Measurements from ENCODE around the gene MORC3. TPM values are rescaled to one million over a fixed set of nuclear protein-coding genes. Genes with fewer than 3 reads are reported as not detected.
"Not testable (repeated sequence)": the region's sequence is repeated elsewhere in the genome, so short reads cannot be mapped to it uniquely, and the experiment has no call there.

MORC3 gene
- total RNA-seq, 1 donor from 2014 or later, result 27.0 TPM

DNA sequence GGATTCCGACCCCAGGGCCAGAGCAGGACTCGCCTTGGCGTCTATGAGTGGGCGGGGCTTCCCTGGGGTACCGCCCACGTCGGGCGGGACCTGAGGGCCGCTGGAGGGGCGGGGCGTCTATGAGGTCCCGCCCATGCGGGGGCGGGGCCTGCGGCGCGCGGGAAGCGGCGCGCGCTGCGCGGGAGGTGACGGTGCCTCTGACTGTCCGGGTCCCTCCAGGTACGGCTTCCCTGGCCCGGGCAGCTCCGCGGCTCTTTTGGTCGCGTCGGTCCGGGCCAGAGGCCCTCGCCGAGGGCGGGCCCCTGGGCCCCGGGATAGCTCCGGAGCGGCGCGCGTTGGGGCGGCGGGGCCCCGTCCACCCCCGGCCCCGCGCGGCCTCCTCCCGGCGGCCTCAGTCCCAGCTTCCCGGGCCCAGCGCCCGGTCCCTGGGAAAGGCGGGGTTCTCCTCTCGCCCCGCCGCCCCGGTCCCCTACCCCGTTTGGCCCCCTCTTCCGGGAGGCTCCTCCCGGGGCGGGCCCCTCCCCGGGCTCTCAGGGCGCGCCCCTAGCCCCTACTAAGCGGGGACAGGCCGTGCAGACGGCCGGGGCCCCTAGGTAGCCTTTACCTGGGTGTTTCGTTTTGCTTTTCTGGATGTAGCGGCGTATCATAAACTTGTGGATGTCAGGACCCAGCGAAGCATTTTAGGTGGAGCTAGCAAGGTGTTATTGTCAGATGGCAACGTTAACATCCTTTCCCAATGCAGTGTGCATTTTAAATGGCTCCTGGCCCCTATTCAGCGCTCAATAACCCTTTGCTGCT is 65.4 kb downstream of the MORC3 start, which contains the start of gene CHAF1B:
Gene CHAF1B, plus strand, starts transcription at position 160 of the 798 bp plus-strand sequence. CDS start 745 bp downstream, outside the sequence.
- DNase-seq (ENCODE audit: low spot score), result peak; percentile 92

DNA sequence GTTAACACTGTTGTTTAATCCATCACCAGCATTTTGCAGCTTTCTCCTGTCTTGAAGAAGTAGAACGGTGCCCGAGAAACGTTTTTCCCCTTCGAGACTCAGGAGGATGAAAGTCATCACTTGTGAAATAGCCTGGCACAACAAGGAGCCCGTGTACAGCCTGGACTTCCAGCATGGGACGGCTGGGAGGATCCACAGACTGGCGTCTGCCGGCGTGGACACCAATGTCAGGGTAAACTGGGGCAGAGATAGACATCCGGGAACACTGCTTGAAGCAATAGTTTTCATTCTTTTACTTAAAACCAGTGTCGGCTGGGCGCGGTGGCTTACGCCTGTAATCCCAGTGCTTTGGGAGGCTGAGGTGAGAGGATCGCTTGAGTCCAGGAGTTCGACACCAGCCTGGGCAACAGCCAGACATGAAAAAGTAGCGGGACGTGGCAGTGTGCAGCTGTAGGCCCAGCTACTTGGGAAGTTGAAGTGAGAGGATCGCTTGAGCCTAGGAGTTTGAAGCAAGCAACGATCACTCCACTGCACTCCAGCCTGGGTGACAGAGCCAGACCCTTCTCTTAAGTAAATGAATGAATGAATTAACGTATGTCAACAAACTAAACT is 66.1 kb downstream of the MORC3 start:
- no peak for DNase-seq (ENCODE audit: low spot score)

DNA sequence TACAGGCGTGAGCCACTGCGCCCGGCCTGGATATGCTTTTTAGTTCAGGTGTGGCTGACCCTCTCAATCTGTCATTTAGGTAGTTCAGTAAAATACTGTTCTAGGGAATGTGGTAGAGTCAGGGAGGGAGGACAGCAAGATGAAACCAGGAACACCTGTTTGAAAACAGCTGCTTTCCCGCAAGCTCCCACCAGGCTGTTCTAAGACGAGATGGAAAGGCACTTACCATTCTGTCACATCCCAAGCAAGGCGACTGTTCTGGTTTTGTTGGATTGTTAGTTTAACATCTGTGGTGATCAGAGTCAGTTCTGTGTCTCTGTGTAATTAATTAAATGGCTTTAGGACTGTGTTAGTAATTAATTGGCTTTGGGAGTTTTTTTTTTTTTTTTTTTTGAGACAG is 68.1 kb downstream of the MORC3 start:
- DNase-seq (ENCODE audit: low spot score), result no peak

DNA sequence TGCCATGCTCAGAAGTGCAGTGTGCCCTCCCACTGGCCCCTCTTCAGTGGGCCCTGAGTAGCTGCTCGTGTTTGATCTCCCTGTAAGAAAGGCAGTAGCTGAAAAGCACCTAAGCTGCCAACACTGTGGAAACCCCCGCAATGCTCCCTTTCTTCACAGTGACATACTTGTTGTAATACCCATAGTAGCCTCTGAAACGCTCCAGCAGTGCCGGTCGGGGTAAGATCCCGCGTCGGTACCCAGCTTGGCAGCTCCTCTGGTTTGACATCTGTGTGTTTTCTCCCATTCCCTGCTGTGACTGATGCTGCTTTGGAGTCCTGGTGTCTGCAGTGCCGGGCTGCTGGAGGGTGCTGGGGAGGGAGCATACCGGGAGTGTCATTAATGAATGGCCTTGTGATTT is 68.8 kb downstream of the MORC3 start:
- DNase-seq (ENCODE audit: low spot score), result peak; percentile 82

DNA sequence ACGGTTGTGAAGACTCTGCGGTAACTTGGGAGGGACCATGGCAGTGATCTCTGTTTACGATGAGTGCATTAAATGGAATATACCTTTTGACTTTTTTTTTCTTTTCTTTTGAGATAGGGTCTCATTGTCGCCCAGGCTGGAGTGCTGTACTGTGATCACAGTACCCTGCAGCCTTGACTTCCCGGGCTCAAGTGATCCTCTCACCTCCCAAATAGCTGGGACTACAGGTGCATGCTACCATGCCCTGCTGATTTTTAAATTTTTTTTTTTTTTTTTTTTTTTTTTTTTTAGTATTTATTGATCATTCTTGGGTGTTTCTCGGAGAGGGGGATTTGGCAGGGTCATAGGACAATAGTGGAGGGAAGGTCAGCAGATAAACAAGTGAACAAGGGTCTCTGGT is 71.7 kb downstream of the MORC3 start:
- not testable (repeated sequence) for DNase-seq (ENCODE audit: low spot score)

DNA sequence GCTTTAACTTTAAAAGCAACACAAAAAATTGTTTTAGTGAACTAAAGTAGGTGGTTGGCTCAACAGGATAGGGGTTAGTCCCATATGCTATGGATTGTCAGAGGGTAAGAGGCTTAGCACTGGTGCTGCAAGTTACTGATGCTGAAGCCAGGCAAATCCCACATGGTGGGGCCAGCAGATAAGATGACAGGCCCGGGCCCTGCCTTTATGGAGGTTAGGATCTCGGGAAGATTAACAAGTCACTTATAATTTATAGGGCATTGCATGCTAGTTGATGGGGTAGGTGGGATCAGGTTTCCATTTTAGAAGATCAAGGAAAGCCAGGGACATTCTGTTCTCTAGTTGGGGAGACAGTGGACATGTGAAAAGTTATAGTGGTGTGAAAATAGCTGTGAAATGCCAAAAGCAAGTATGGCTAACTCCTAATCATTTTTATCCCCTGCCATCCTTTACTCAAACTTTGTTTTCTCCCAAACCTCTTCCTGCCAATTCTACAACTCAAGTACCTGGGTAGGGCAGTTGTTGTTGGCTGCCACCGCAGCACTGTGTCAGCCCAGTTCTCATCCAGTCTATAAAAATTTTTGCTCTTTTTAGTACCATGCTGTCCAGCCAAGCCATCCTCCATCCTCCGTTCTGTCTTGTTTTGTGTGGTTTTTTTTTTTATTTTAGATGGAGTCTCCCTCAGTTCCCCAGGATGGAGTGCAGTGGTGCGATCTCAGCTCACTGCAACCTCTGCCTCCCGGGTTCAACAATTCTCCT is 75.5 kb downstream of the MORC3 start:
- DNase-seq (ENCODE audit: low spot score), result peak; percentile 24

DNA sequence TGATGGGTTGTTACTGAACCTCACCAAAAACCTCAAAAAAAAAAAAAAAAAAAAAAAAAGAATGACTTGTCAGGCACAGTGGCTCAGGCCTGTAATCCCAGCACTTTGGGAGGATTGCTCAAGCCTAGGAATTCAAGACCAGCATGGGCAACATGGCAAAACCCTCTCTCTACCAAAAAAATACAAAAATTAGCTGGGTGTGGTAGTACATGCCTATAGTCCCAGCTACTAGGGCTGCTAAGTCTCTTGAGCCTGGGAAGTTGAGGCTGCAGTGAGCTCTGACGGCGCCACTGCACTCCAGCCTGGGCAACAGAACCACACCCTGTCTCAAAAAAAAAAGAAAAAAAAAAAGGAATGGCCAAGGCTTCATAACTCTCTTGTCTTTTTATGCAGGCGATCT is 76.3 kb downstream of the MORC3 start:
- DNase-seq (ENCODE audit: low spot score), result peak; percentile 20

DNA sequence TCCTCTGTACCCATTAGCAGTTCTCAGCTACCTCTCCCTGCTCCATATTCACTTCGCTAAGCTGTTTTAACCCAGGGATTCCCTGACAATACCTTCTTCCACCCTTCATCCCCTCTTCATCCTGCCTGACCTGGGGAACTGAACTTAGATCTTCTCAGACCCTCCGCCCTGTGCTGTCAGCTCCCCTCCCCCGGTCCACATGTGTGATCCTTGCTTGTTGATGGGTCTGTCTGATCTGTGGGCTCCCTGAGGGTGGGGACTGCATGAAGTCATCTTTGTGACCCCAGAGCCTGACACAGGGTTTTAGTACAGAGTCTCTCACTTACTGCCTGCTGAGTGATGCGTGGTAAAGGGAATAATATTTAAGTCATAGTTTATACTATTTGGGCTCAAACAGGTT is 77.0 kb downstream of the MORC3 start:
- DNase-seq (ENCODE audit: low spot score), result peak; percentile 47

DNA sequence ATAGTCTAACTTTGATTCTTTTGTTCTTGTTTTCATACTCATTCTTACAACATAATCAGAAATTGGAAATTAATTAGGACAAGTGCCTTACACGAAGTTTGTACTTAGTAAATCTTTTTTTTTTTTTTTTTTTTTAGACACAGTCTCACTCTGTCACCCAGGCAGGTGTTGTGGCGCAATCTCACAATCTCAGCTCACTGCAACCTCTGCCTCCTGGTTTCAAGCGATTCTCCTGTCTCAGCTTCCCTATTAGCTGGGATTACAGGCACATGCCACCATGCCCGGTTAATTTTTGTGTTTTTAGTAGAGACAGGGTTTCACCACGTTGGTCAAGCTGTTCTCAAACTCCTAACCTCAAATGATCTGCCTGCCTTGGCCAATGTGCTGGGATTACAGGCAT is 77.6 kb downstream of the MORC3 start:
- DNase-seq (ENCODE audit: low spot score), result peak; percentile 28

DNA sequence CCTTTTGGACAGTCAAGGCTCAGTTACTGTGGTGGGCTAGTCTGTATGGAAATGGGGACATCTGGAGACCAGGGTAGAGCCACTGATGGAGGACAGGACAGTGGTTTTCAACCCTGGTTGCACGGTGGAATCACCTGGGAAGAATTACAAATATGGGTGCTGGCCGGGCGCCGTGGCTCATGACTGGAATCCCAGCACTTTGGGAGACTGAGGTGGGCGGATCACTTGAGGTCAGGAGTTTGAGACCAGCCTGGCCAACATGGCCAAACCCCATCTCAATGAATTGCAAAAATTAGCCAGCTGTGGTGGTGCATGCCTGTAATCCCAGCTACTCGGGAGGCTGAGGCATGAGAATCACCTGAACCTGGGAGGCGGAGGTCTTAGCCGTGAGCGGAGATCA is 79.7 kb downstream of the MORC3 start:
- DNase-seq (ENCODE audit: low spot score), result peak; percentile 53

DNA sequence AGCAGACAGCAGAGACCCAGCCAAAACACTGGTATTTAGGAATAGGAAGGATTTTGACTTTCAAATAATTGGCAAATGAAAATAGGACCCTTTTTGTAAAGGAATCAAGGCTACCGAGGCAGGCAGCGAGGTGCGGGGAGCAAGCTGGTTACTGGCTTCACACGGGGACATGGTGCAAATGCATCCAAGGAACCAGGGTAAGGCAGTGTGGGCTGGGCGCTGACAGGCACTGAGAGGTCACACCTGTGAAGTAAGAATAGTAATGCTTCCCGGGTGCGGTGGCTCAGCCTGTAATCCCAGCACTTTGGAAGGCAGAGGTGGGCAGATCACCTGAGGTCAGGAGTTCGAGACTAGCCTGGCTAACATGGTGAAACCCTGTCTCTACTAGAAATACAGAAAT is 80.7 kb downstream of the MORC3 start:
- DNase-seq (ENCODE audit: low spot score), result peak; percentile 74

DNA sequence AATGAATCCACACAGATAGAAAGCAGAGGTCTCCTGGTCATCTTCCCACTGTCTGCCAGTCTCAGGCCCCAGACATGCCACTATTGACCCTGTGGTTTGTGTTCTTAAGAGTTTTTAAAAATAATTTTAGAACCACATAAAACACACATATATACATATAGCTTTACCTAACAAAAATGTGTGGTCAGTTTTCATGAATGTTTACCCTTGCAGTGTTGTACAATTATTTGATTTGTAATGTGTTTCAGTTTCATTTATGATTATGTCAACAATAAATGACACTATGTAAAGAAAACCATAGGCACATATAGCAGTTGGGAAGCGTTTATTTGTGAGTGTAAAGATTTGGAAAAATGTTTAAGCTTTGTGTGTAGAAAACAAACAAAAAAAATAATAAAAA is 82.3 kb downstream of the MORC3 start:
- DNase-seq (ENCODE audit: low spot score), result no peak

DNA sequence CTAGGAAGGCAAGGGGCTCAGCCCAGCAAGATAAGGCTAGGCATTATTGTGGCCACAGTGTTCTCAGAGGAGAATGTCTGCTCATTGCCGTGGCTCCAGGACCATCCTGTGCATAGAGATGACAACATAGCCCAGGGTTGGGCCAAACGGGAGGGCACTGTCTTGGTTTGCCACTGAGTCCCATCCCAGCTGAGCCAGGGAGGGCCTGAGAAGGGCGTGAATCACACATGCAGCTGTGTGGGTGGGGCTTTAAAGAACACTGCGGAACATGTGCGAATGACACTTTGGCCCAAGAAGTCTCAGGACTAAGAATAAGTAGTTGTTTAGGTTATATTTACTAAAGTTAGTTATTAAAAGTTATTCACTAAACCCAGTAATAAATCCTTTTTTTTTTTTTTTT is 83.7 kb downstream of the MORC3 start:
- DNase-seq (ENCODE audit: low spot score), result no peak

DNA sequence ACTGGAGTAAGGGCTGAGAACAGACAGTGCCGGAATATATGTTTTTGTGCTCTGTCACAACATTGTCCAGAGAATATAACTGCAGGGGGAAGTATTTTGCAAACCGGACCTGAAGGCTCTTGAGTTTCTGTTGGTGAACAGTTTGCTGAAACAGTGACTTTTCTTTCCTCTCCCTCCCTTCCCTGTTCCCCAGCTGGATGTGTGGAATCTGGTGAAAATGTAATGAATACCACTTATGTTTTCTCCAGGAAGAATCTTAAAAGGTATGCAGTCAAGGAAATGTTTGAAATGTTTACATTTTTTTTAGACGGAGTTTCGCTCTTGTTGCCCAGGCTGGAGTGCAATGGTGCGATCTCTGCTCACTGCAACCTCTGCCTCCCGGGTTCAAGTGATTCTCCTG is 88.6 kb downstream of the MORC3 start:
- DNase-seq (ENCODE audit: low spot score), result no peak

DNA sequence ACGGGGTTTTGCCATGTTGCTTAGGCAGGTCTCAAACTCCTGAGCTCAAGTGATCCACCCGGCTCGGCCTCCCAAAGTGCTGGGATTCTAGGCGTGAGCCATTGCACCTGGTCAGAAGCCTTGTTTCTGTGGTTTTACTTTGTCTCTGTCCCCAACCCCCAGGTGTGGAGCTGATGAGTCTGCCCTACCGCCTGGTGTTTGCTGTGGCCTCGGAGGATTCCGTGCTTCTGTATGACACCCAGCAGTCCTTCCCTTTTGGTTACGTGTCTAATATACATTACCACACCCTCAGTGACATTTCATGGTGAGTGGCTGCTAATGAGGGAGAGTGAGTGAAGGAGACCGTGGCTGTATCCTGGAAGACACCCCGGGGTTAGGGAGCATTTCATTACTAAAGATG is 91.3 kb downstream of the MORC3 start:
- no peak for DNase-seq (ENCODE audit: low spot score)

DNA sequence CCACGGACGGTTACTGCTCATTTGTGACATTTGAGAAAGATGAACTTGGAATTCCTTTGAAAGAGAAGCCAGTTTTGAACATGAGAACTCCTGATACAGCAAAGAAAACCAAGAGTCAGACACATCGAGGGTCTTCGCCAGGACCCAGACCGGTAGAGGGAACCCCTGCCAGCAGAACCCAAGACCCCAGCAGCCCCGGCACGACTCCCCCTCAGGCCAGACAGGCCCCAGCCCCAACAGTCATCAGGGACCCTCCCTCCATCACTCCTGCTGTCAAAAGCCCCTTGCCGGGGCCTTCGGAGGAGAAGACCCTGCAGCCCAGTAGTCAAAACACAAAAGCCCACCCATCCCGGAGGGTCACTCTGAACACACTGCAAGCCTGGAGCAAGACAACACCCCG is 92.9 kb downstream of the MORC3 start:
- DNase-seq (ENCODE audit: low spot score), result no peak

DNA sequence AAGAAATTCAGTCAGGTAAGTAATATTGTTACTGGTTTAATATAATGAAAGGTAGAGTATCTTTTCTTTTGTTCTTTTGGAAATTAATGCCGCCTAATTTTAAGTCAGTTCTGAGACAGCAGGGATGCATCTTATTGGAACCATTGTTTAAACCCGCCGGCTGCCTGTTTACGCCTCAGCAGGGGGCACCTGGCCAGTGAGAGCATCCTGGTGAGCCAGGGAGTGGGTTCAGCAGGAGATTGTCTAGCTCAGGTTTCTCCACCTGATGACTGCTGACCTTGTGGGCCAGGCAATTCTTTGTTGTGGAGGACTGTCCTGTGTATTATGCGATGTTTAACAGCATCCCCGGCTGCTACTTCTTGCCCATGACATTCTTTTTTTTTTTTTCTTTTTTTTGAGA is 95.4 kb downstream of the MORC3 start:
- no peak for DNase-seq (ENCODE audit: low spot score)

DNA sequence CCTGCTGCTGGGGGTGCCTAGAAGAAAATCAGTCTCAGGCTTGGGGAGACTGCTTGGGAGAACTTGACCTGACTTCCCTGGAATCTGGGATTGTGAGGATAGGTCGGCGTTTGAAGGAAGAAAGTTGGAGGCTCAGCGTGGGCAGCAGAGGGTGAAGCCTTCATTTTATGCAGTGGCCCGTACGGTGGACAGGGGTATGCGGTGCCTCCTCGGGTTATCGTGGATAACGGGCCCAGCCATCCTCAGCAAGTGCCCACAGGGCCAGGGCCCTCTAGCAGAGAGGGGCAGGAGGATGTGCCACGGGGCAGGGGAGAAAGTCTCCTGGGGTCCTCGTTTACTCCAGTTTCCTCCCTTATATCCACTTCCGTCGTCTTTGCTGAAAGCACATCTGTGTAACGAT is 99.2 kb downstream of the MORC3 start:
- no peak for DNase-seq (ENCODE audit: low spot score)

DNA sequence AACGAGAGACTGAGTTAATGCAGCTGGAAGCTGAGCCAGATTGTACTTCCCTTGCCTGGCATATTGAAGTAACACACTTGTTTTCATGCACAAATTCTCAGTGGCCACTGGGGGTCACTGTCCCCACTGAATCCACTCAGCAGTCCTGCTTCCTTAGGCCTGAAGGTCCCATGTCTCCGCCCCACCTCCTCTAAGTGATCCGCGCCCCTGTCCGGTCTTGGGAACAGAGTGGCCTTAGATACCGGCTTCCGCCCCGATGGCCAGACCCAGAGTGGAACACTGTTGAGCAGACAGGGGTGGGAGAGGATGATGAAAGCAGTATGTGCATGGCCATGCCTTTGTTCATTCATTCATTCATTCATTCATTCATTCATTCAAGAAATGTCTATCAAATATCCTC is 100.0 kb downstream of the MORC3 start:
- DNase-seq (ENCODE audit: low spot score), result no peak

DNA sequence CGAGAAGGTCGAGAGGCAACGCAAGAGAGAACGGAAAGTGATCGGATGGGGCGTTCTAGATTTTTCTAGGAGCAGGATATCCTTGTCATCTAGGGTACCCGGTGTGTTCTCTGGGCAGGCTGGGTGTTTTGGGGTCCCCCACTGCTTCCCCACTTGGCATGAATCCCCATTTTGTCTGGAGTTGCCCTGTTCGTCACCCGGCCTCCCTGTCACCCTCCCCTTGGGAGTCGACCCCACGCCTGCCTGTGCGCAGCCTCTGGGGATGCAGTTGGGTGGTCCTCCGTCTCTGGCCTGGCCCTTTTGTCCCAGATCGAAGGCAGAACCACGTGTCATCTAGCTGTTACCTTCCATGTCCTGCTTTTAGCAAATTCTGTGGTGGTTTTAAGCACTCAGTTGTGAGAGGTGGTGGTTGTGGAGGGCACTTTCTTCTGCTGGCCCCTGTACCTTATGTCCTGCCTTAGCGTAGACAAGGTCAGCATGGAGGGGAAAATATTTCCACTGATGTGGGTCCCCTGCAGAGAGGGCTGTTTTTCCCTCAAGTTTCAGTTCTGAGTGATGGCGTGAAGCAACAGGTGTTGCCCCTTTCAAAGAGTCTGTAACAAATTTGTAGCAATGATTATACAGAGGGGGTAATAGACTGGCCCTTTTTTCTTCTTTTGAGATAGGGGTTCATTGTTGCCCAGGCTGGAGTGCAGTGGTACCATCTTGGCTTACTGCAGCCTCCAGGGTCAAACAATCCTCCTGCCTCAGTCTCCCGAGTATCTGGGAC is 100.8 kb downstream of the MORC3 start:
- no peak for DNase-seq (ENCODE audit: low spot score)

Data from mesenteric fat pad (tissue), 1 donor.